Stomach (tissue), 9 donors: Measurements from ENCODE around the gene UBA7. TPM values are rescaled to one million over a fixed set of nuclear protein-coding genes. Genes with fewer than 3 reads are reported as not detected.
A peak's percentile ranks its signal among the peaks of the same experiment; 100 is the strongest.

Source experiments
- DNase-seq, 2 donors: peaks; one replicate each; pipeline versions ENCODE4 v3.0.0 to v3.0.0-alpha.2; 2013 to 2019
- H3K27ac ChIP-seq, 5 donors: fragments of 200-600 bp in 4 of 5; sonication (generic) in 4 of 5; one replicate each; pipeline ENCODE4 v1.5.1; 2013 to 2019; ENCODE audit warnings: mild to moderate bottlenecking in 1 of 5, moderate library complexity in 1 of 5
- H3K27me3 ChIP-seq, 3 donors: fragments of 200-600 bp; sonication (generic); one replicate each; pipeline ENCODE4 v1.5.1; 2017 to 2019; ENCODE audit warnings: mixed run types in 1 of 3
- H3K36me3 ChIP-seq, 4 donors: fragments of 200-600 bp; sonication (generic); 1 replicate in 3 of 4; 2 replicates in 1 of 4; pipeline ENCODE4 v1.5.1; 2016 to 2019
- H3K4me1 ChIP-seq, 4 donors: fragments of 200-600 bp; sonication (generic); one replicate each; pipeline ENCODE4 v1.5.1; 2016 to 2019
- H3K4me3 ChIP-seq, 4 donors: fragments of 200-600 bp; sonication (generic) in 3 of 4; one replicate each; pipeline ENCODE4 v1.5.1; 2016 to 2019; ENCODE audit warnings: mild to moderate bottlenecking in 1 of 4
- H3K9me3 ChIP-seq, 4 donors: fragments of 200-600 bp; sonication (generic); one replicate each; pipeline ENCODE4 v1.5.1; 2016 to 2019
- CTCF ChIP-seq, 7 experiments: fragments of 450-650 bp in 4 of 7; fragments of 200-600 bp in 3 of 7; sonication (generic) in 3 of 7; IDR thresholded peaks; one replicate each; pipeline ENCODE4 v1.5.1; 2016 to 2019; ENCODE audit warnings: antibody characterized with exemption in 7 of 7, control low read depth in 2 of 7, mild to moderate bottlenecking in 1 of 7
- EP300 ChIP-seq: sonication (generic); formaldehyde crosslinking; IDR thresholded peaks from one replicate; pipeline ENCODE4 v1.6.1; 2017; ENCODE audit warnings: antibody characterized with exemption
- POLR2A ChIP-seq, 4 donors: fragments of 450-650 bp; IDR thresholded peaks; one replicate each; pipeline ENCODE4 v1.6.1; 2016; ENCODE audit warnings: antibody characterized with exemption in 4 of 4, control low read depth in 2 of 4, mild to moderate bottlenecking in 1 of 4, moderate library complexity in 1 of 4
- POLR2AphosphoS5 ChIP-seq, 3 donors: sonication (generic); formaldehyde crosslinking; IDR thresholded peaks; one replicate each; pipeline ENCODE4 v1.6.1; 2016; ENCODE audit warnings: antibody characterized with exemption in 3 of 3
- WGBS, 5 donors: extraction: QIAGEN DNeasy Blood & Tissue Kit in 3 of 5; methylation state at CpG; one replicate each; pipeline versions ENCODE4 v1.1.5 to v1.1.7; 2013 to 2018; 5-methylcytosine and 5-hydroxymethylcytosine counted together
- intact Hi-C: fragments of 100-400 bp; cut with DNase I; formaldehyde crosslinking; loops from one replicate; pipeline ENCODE4 v1.15.1; 2023; ENCODE audit warnings: low total_unique reads
- polyA plus RNA-seq, 3 donors: library from polyadenylated mRNA; stranded (reverse); fragments of 200-250 nt; gene quantifications; one replicate each; pipeline ENCODE4 v1.2.3, GENCODE V29; 2013
- total RNA-seq, 5 donors: library from RNA; depleted of rRNA; stranded (reverse); fragments of >200 nt; gene quantifications; one replicate each; pipeline versions ENCODE4 v1.1.0 to v1.2.3, GENCODE V29; 2014 to 2016
- donor health status: healthy with polysubstance abuse.
- donor health status: Bipolar disorder and iron deficiency.
- donor health status: healthy.

The UBA7 gene
- total and polyA plus RNA-seq, 8 donors, result 27.2 to 250 (median 59.9) TPM

GRCh38 chr3:49841126-49841696, 27.5 kb upstream of the UBA7 start:
- TF ChIP-seq POLR2AphosphoS5 (IDR thresholded peaks at IDR 0.05) (no peak), CTCF (IDR thresholded peaks at IDR 0.05) (peak in 1 of 7 experiments; percentile 8)
- DNase-seq, result peak; percentile 29 to 51
- H3K9me3 ChIP-seq, result no peaks in the 10 kb centered on the region
- no peak overlapping the region for H3K4me3 ChIP-seq
- H3K27ac ChIP-seq, result no peak overlapping the region
- H3K36me3 ChIP-seq, result peaks cover 0 to 5% (median 0%) of the 10 kb centered on the region in 4 donors
- no peaks in the 10 kb centered on the region for H3K27me3 ChIP-seq
- H3K4me1 ChIP-seq, result peaks cover 0 to 21% (median 12%) of the 10 kb centered on the region in 4 donors
- intact Hi-C loops, result no loop called here

GRCh38 chr3:49840388-49840787, 26.6 kb upstream of the UBA7 start:
- TF ChIP-seq CTCF (IDR thresholded peaks at IDR 0.05) (no peak), POLR2AphosphoS5 (IDR thresholded peaks at IDR 0.05) (no peak), POLR2A (IDR thresholded peaks at IDR 0.05) (no peak), EP300 (no peak)
- H3K4me3 ChIP-seq, result no peak overlapping the region
- 67 to 95% (median 77%) methylated on average over 1 to 2 of the region's 2 CpGs for WGBS, 5 donors
- DNase-seq, result peak in 1 of 2 donors; percentile 48
- H3K27ac ChIP-seq, result no peak overlapping the region
- H3K9me3 ChIP-seq, result no peaks in the 10 kb centered on the region
- intact Hi-C loops, result no loop called here
- no peaks in the 10 kb centered on the region for H3K27me3 ChIP-seq
- H3K36me3 ChIP-seq, result peaks cover 0 to 5% (median 0%) of the 10 kb centered on the region in 4 donors
- H3K4me1 ChIP-seq, result peaks cover 0 to 21% (median 12%) of the 10 kb centered on the region in 4 donors

- TF ChIP-seq POLR2AphosphoS5 (IDR thresholded peaks at IDR 0.05) (peak in 1 of 3 donors; percentile 73), EP300 (no peak), POLR2A (IDR thresholded peaks at IDR 0.05) (no peak), CTCF (IDR thresholded peaks at IDR 0.05) (peak in 5 of 7 experiments; percentile 82 to 92 (median 83))
- Histone ChIP-seq H3K27ac (peak overlapping the region in 1 of 5 donors; percentile 11), H3K4me1 (peaks cover 0 to 21% (median 12%) of the 10 kb centered on the region in 4 donors), H3K27me3 (no peaks in the 10 kb centered on the region), H3K9me3 (no peaks in the 10 kb centered on the region), H3K36me3 (peaks cover 0 to 5% (median 0%) of the 10 kb centered on the region in 4 donors), H3K4me3 (no peak overlapping the region)
- intact Hi-C loops, result loop anchor here (2.0 to 10.0 kb wide), 2 partner anchors 36 to 124 kb away; partner anchors contain the start of genes AMIGO3 and INKA1
- WGBS, 5 donors, result 36 to 44% (median 41%) methylated on average over 6 of the region's 6 CpGs
- peak; percentile 81 to 94 for DNase-seq
Measured at GRCh38 chr3:49839193-49839809, 25.5 kb upstream of the UBA7 start.

GRCh38 chr3:49831341-49831740, 17.6 kb upstream of the UBA7 start:
- 58 to 93% (median 75%) methylated on average over 3 of the region's 3 CpGs for WGBS, 5 donors
- DNase-seq, result no peak
- H3K27me3 ChIP-seq, result no peaks in the 10 kb centered on the region
- peaks cover 0 to 30% (median 20%) of the 10 kb centered on the region in 4 donors for H3K36me3 ChIP-seq
- intact Hi-C loops, result loop anchor here (10.0 kb wide), 1 partner anchor 117 kb away; the partner anchor contains the start of gene AMIGO3
- no peaks in the 10 kb centered on the region for H3K9me3 ChIP-seq
- H3K4me3 ChIP-seq, result no peak overlapping the region
- H3K27ac ChIP-seq, result no peak overlapping the region
- H3K4me1 ChIP-seq, result no peaks in the 10 kb centered on the region
- TF ChIP-seq POLR2AphosphoS5 (IDR thresholded peaks at IDR 0.05), result no peak
- no peak for TF ChIP-seq EP300
- TF ChIP-seq CTCF (IDR thresholded peaks at IDR 0.05), result no peak
- no peak for TF ChIP-seq POLR2A (IDR thresholded peaks at IDR 0.05)
